Rectal smooth muscle tissue (tissue), 1 donor: ENCODE data around the gene POU2F2.
A peak's percentile ranks its signal among the peaks of the same experiment; 100 is the strongest.

Experiments
- H3K27ac ChIP-seq: one replicate; pipeline ENCODE4 v1.7.0; 2013; ENCODE audit warnings: low read depth, low read length, inconsistent platforms
- H3K27me3 ChIP-seq: one replicate; pipeline ENCODE4 v1.7.0; 2013; ENCODE audit warnings: low read length; ENCODE audit not compliant: control insufficient read depth, insufficient read depth
- H3K36me3 ChIP-seq: one replicate; pipeline ENCODE4 v1.7.0; 2013; ENCODE audit warnings: low read length; ENCODE audit not compliant: control insufficient read depth, insufficient read depth
- H3K4me1 ChIP-seq: one replicate; pipeline ENCODE4 v1.7.0; 2013; ENCODE audit warnings: low read length; ENCODE audit not compliant: control insufficient read depth, insufficient read depth
- H3K4me3 ChIP-seq: one replicate; pipeline ENCODE4 v1.7.0; 2013; ENCODE audit warnings: low read length
- H3K9ac ChIP-seq: one replicate; pipeline ENCODE4 v1.7.0; 2013; ENCODE audit warnings: low read length

POU2F2 gene

DNA sequence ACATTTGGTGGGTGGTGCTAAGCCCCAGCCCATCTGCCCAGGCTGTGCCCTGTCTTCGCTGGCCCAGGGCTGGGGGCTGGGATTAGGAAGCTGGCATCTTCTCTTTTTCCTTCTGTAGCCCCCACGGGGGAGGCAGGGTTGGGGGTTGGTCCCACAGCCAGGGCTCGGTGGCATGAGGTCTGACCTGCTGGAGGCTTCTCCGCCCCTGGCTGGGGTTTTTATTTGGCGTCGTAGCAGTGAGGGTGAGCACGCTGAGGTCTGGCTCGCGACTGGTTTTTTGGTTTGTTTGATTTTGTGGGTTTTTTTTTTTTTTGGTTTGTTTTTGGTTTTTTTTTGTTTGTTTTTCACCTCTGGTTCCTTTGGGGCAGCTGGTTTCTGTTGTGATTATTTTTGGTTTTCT, 41.6 kb downstream of the POU2F2 start:
- no peak overlapping the region for H3K4me3 ChIP-seq
- peaks cover 2% of the 10 kb centered on the region for H3K36me3 ChIP-seq
- no peak overlapping the region for H3K27ac ChIP-seq
- no peak overlapping the region for H3K9ac ChIP-seq
- peaks cover 4% of the 10 kb centered on the region for H3K4me1 ChIP-seq
- no peaks in the 10 kb centered on the region for H3K27me3 ChIP-seq

- Histone ChIP-seq H3K27me3 (no peaks in the 10 kb centered on the region), H3K4me1 (no peaks in the 10 kb centered on the region), H3K4me3 (no peak overlapping the region), H3K9ac (no peak overlapping the region), H3K36me3 (no peaks in the 10 kb centered on the region), H3K27ac (no peak overlapping the region)
Measured at GRCh38 chr19:42089772-42090171, 42.5 kb downstream of the POU2F2 start.

DNA sequence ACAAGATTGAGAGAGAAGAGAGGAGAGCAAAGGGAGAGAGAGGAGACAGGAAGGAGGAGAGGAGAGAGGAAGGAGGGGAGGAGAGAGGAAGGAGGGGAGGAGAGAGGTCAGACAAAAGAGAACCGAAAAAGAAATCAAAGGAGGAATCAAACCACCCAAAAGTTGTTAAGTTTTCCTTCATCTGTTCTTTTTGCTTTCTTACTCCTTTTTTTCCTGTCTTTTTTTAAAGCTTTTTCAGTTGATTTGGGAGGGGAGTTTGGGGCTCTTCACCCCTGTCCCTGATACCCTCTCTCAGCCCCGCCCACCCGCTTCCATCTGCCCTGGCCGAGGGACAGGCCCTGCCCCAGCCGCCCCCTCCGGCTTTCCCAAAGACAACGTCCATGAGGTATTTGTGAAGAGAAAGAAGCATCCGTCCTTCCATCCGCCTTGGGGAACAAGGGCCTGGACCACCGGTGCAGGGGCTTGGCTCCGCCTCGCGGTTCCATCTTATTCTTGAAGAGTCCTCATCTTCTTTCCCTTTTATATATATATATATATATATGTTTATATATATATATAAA, 43.0 kb downstream of the POU2F2 start:
- no peaks in the 10 kb centered on the region for H3K36me3 ChIP-seq
- H3K27me3 ChIP-seq: no peaks in the 10 kb centered on the region
- no peak overlapping the region for H3K9ac ChIP-seq
- peak overlapping the region; percentile 19 for H3K27ac ChIP-seq
- H3K4me1 ChIP-seq: no peaks in the 10 kb centered on the region
- H3K4me3 ChIP-seq: peak overlapping the region; percentile 6

DNA sequence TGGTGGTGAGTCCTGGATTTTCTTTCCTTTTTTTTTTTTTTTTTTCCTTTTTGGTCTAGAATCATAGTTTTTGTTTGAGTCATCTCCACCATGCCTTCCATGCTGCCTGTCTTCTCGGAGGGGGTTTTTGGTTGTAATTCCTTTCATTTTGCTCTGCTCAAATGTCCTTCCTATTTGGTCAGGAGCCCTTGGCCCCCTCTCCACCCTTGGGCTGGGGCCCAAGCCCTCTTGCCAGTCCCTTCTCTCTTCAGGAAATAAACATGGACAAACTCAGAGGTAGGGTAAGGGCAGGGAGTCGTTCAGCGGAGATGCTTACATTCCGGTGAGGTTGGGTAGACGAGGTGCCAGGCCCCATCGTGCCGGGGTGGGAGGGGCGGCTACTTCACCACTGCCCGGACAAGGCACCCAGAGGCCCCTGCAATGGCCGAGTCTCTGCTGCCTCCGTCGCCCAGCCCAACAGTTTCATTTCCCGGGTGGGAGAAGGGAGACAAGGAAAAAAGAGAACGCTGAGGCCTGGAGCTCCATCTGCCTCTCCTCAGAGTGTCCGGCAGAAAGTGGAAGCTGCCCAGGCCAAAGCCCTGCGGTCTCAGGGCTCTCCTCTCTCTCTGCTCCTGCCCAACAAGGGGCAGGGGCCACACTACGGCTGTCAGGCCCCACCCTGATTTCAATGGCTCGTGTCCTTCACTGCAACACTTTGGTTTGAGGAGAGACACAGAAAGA, 43.6 kb downstream of the POU2F2 start:
- Histone ChIP-seq H3K27me3 (no peaks in the 10 kb centered on the region), H3K36me3 (no peaks in the 10 kb centered on the region), H3K9ac (no peak overlapping the region), H3K27ac (peak overlapping the region; percentile 19), H3K4me3 (peak overlapping the region; percentile 6), H3K4me1 (no peaks in the 10 kb centered on the region)

GRCh38 chr19:42086770-42087550, 45.3 kb downstream of the POU2F2 start:
- Histone ChIP-seq H3K27me3 (no peaks in the 10 kb centered on the region), H3K9ac (no peak overlapping the region), H3K4me1 (no peaks in the 10 kb centered on the region), H3K27ac (no peak overlapping the region), H3K4me3 (no peak overlapping the region), H3K36me3 (no peaks in the 10 kb centered on the region)

DNA sequence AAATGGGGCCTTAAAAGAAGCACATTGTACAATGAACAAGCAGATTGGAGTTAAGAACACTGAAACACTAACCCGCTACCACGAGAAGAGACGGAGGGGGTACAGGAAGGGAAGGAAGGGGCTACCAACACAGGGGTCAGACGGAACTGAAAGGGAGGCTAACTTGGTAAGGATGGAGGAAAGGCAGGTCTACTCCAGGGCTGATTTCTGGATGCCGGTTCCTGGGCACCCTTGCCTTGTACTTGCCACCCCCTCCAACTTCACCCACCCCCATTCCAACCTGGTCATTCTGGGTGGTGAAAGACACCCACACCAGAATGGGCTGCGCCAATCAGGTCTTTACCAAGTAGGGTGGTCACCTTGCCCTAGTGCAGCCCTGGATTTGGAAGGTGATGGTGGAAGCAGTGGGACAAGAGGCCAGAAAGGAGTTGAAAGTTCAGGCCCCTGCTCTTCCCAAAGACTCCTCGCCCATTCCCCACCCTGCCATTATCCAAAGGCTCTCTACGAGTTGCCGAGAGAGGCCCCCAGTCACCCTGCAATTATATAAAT, 46.0 kb downstream of the POU2F2 start:
- no peaks in the 10 kb centered on the region for H3K27me3 ChIP-seq
- H3K36me3 ChIP-seq: peaks cover 4% of the 10 kb centered on the region
- H3K9ac ChIP-seq: no peak overlapping the region
- no peak overlapping the region for H3K27ac ChIP-seq
- no peak overlapping the region for H3K4me3 ChIP-seq
- H3K4me1 ChIP-seq: no peaks in the 10 kb centered on the region

DNA sequence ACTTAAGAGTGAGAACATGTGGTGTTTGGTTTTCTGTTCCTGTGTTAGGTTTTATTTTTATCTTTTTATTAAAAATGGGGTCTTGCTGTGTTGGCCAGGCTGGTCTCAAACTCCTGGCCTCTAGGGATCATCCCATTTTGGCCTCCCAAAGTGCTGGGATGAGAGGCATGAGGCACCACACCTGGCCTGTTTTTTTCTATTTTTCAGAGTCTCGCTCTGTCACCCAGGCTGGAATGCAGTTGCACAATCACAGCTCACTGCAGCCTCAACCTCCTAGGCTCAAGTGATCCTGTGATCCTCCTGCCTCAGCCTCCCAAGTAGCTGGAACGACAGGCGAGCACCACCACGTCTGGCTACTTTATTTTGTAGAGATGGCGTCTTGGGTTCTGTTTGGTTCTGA, 48.7 kb downstream of the POU2F2 start:
- no peaks in the 10 kb centered on the region for H3K4me1 ChIP-seq
- no peak overlapping the region for H3K4me3 ChIP-seq
- H3K36me3 ChIP-seq: peaks cover 30% of the 10 kb centered on the region
- no peak overlapping the region for H3K9ac ChIP-seq
- no peaks in the 10 kb centered on the region for H3K27me3 ChIP-seq
- no peak overlapping the region for H3K27ac ChIP-seq

DNA sequence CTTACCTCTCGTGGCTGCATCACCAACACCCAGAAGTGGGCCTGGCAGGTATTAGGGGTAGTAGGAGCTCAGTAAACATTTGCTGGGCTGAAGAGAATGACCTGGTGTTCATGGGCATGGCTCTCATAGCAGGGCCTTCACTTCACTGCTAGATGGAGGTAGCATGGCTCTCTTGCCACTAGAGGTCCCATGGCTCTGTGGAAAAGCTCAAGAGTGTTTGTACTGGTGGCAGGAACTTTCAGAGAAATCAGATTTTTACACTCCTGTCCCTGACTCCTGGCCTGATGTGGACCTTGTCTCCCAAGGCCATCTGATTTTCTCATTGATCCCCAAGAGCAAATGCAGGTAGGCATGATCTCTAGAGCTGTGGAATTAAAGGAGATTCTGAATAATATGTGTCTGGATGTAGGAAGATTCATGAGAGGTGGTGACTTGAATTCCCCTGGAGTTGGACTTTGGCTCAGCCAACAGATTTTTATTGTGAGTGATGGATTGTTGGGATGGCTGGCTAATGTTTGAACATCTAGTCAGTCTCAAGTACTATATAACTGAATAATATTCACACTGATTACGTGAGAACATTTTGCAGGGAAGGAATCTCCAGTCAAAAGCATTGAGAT, 50.6 kb downstream of the POU2F2 start:
- H3K4me3 ChIP-seq: no peak overlapping the region
- H3K36me3 ChIP-seq: peaks cover 33% of the 10 kb centered on the region
- H3K4me1 ChIP-seq: peaks cover 6% of the 10 kb centered on the region
- no peaks in the 10 kb centered on the region for H3K27me3 ChIP-seq
- H3K27ac ChIP-seq: no peak overlapping the region
- H3K9ac ChIP-seq: no peak overlapping the region

DNA sequence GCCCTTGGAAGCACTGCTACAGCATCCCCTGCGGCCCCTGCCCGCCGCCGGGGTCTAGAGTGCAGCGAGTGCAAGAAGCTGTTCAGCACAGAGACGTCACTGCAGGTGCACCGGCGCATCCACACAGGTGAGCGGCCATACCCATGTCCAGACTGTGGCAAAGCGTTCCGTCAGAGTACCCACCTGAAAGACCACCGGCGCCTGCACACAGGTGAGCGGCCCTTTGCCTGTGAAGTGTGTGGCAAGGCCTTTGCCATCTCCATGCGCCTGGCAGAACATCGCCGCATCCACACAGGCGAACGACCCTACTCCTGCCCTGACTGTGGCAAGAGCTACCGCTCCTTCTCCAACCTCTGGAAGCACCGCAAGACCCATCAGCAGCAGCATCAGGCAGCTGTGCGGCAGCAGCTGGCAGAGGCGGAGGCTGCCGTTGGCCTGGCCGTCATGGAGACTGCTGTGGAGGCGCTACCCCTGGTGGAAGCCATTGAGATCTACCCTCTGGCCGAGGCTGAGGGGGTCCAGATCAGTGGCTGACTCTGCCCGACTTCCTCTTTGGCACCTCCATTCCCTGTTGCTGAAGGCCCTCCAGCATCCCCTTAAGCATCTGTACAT, 51.4 kb downstream of the POU2F2 start:
- Histone ChIP-seq H3K9ac (no peak overlapping the region), H3K27ac (no peak overlapping the region), H3K36me3 (peaks cover 33% of the 10 kb centered on the region), H3K4me1 (peaks cover 8% of the 10 kb centered on the region), H3K27me3 (no peaks in the 10 kb centered on the region), H3K4me3 (no peak overlapping the region)

- no peak overlapping the region for H3K4me3 ChIP-seq
- H3K4me1 ChIP-seq: peaks cover 9% of the 10 kb centered on the region
- H3K27ac ChIP-seq: no peak overlapping the region
- H3K27me3 ChIP-seq: no peaks in the 10 kb centered on the region
- peaks cover 33% of the 10 kb centered on the region for H3K36me3 ChIP-seq
- H3K9ac ChIP-seq: no peak overlapping the region
Measured at GRCh38 chr19:42079886-42080763, 52.1 kb downstream of the POU2F2 start.

DNA sequence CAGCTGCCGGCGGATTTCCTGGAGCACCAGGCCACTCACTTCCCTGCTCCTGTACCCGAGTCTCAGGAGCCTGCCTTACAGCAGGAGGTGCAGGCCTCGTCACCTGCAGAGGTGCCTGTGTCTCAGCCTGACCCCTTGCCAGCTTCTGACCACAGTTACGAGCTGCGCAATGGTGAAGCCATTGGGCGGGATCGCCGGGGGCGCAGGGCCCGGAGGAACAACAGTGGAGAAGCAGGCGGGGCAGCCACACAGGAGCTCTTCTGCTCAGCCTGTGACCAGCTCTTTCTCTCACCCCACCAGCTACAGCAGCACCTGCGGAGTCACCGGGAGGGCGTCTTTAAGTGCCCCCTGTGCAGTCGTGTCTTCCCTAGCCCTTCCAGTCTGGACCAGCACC, 53.0 kb downstream of the POU2F2 start:
- H3K4me1 ChIP-seq: peaks cover 14% of the 10 kb centered on the region
- peaks cover 33% of the 10 kb centered on the region for H3K36me3 ChIP-seq
- H3K27me3 ChIP-seq: no peaks in the 10 kb centered on the region

More for the DNA sequence above, 53.0 kb downstream of the POU2F2 start:
- Histone ChIP-seq H3K27ac (no peak overlapping the region), H3K9ac (no peak overlapping the region), H3K4me3 (no peak overlapping the region)
